ENCODE results near the gene KCNQ1.

KCNQ1 gene

GRCh38 chr11:2849994-2850770, 405.4 kb downstream of the KCNQ1 start:
- no peaks in the 10 kb centered on the region for H3K4me1 Mint-ChIP-seq
- no peaks in the 10 kb centered on the region for H3K36me3 Mint-ChIP-seq
- no peaks in the 10 kb centered on the region for H3K9me3 Mint-ChIP-seq
- H3K27me3 Mint-ChIP-seq: no peaks in the 10 kb centered on the region
- no peak overlapping the region for H3K4me3 Mint-ChIP-seq
- H3K27ac Mint-ChIP-seq: no peak overlapping the region

- H3K4me1 Mint-ChIP-seq: no peaks in the 10 kb centered on the region
- no peak overlapping the region for H3K4me3 Mint-ChIP-seq
- H3K27ac Mint-ChIP-seq: no peak overlapping the region
- H3K9me3 Mint-ChIP-seq: no peaks in the 10 kb centered on the region
- H3K27me3 Mint-ChIP-seq: no peaks in the 10 kb centered on the region
- no peaks in the 10 kb centered on the region for H3K36me3 Mint-ChIP-seq
These were observed 408.6 kb downstream of the KCNQ1 start for GRCh38 chr11:2853401-2853800.

- H3K36me3 Mint-ChIP-seq: no peaks in the 10 kb centered on the region
- no peaks in the 10 kb centered on the region for H3K27me3 Mint-ChIP-seq
- H3K4me1 Mint-ChIP-seq: no peaks in the 10 kb centered on the region
- no peak overlapping the region for H3K27ac Mint-ChIP-seq
- no peaks in the 10 kb centered on the region for H3K9me3 Mint-ChIP-seq
- H3K4me3 Mint-ChIP-seq: no peak overlapping the region
These were observed 409.3 kb downstream of the KCNQ1 start for GRCh38 chr11:2853997-2854560.

- H3K27me3 Mint-ChIP-seq: peaks cover 3% of the 10 kb centered on the region
- no peaks in the 10 kb centered on the region for H3K4me1 Mint-ChIP-seq
- H3K27ac Mint-ChIP-seq: no peak overlapping the region
These were observed 410.4 kb downstream of the KCNQ1 start for GRCh38 chr11:2855162-2855561.

GRCh38 chr11:2857276-2857675, 412.5 kb downstream of the KCNQ1 start:
- Mint-ChIP-seq H3K27ac (no peak overlapping the region), H3K4me1 (no peaks in the 10 kb centered on the region), H3K27me3 (peaks cover 10% of the 10 kb centered on the region), H3K4me3 (no peak overlapping the region), H3K36me3 (no peaks in the 10 kb centered on the region), H3K9me3 (no peaks in the 10 kb centered on the region)

More at GRCh38 chr11:2855162-2855561, 410.4 kb downstream of the KCNQ1 start:
- no peaks in the 10 kb centered on the region for H3K36me3 Mint-ChIP-seq
- no peaks in the 10 kb centered on the region for H3K9me3 Mint-ChIP-seq
- no peak overlapping the region for H3K4me3 Mint-ChIP-seq

GRCh38 chr11:2857918-2858317, 413.1 kb downstream of the KCNQ1 start:
- Mint-ChIP-seq H3K27me3 (peaks cover 10% of the 10 kb centered on the region), H3K4me3 (no peak overlapping the region), H3K9me3 (no peaks in the 10 kb centered on the region), H3K36me3 (no peaks in the 10 kb centered on the region), H3K4me1 (no peaks in the 10 kb centered on the region), H3K27ac (no peak overlapping the region)

- H3K9me3 Mint-ChIP-seq: no peaks in the 10 kb centered on the region
- no peaks in the 10 kb centered on the region for H3K36me3 Mint-ChIP-seq
- H3K27me3 Mint-ChIP-seq: peaks cover 18% of the 10 kb centered on the region
- no peak overlapping the region for H3K27ac Mint-ChIP-seq
- no peaks in the 10 kb centered on the region for H3K4me1 Mint-ChIP-seq
- no peak overlapping the region for H3K4me3 Mint-ChIP-seq
These were observed 414.3 kb downstream of the KCNQ1 start for GRCh38 chr11:2858995-2859698.

GRCh38 chr11:2859699-2860037, 414.9 kb downstream of the KCNQ1 start:
- Mint-ChIP-seq H3K4me3 (no peak overlapping the region), H3K9me3 (no peaks in the 10 kb centered on the region), H3K4me1 (no peaks in the 10 kb centered on the region), H3K27ac (no peak overlapping the region), H3K27me3 (peaks cover 21% of the 10 kb centered on the region), H3K36me3 (no peaks in the 10 kb centered on the region)

- peaks cover 25% of the 10 kb centered on the region for H3K27me3 Mint-ChIP-seq
- H3K4me1 Mint-ChIP-seq: no peaks in the 10 kb centered on the region
- no peak overlapping the region for H3K4me3 Mint-ChIP-seq
- H3K27ac Mint-ChIP-seq: no peak overlapping the region
- no peaks in the 10 kb centered on the region for H3K9me3 Mint-ChIP-seq
- H3K36me3 Mint-ChIP-seq: no peaks in the 10 kb centered on the region
These were observed 415.8 kb downstream of the KCNQ1 start for GRCh38 chr11:2860636-2861035.

GRCh38 chr11:2862395-2863275, 417.8 kb downstream of the KCNQ1 start:
- H3K4me3 Mint-ChIP-seq: no peak overlapping the region
- no peaks in the 10 kb centered on the region for H3K4me1 Mint-ChIP-seq
- peaks cover 32% of the 10 kb centered on the region for H3K27me3 Mint-ChIP-seq
- H3K9me3 Mint-ChIP-seq: no peaks in the 10 kb centered on the region
- H3K36me3 Mint-ChIP-seq: peaks cover 1% of the 10 kb centered on the region
- no peak overlapping the region for H3K27ac Mint-ChIP-seq

GRCh38 chr11:2863276-2863618, 418.4 kb downstream of the KCNQ1 start:
- Mint-ChIP-seq H3K27me3 (peaks cover 32% of the 10 kb centered on the region), H3K9me3 (no peaks in the 10 kb centered on the region), H3K4me1 (no peaks in the 10 kb centered on the region), H3K36me3 (peaks cover 1% of the 10 kb centered on the region), H3K4me3 (no peak overlapping the region), H3K27ac (no peak overlapping the region)

GRCh38 chr11:2864901-2865300, 420.1 kb downstream of the KCNQ1 start:
- Mint-ChIP-seq H3K9me3 (no peaks in the 10 kb centered on the region), H3K27ac (no peak overlapping the region), H3K4me3 (no peak overlapping the region), H3K36me3 (peaks cover 1% of the 10 kb centered on the region), H3K4me1 (no peaks in the 10 kb centered on the region), H3K27me3 (peaks cover 35% of the 10 kb centered on the region)

GRCh38 chr11:2865922-2866577, 421.2 kb downstream of the KCNQ1 start:
- Mint-ChIP-seq H3K4me3 (no peak overlapping the region), H3K9me3 (no peaks in the 10 kb centered on the region), H3K4me1 (peaks cover 2% of the 10 kb centered on the region), H3K36me3 (peaks cover 1% of the 10 kb centered on the region), H3K27me3 (peaks cover 38% of the 10 kb centered on the region), H3K27ac (no peak overlapping the region)

- H3K27ac Mint-ChIP-seq: no peak overlapping the region
- H3K27me3 Mint-ChIP-seq: peaks cover 39% of the 10 kb centered on the region
- H3K9me3 Mint-ChIP-seq: no peaks in the 10 kb centered on the region
- H3K4me3 Mint-ChIP-seq: no peak overlapping the region
- peaks cover 1% of the 10 kb centered on the region for H3K36me3 Mint-ChIP-seq
- H3K4me1 Mint-ChIP-seq: peaks cover 7% of the 10 kb centered on the region
These were observed 422.3 kb downstream of the KCNQ1 start for GRCh38 chr11:2867142-2867541.

Data from activated naive CD4-positive, alpha-beta T cell treated with anti-CD3 and anti-CD28 coated beads, Interleukin-2, amount 50 U/mL, for 24 hours (primary cell).